K562 treated with DMSO at 1 percent for 48 hours (cell line): Measurements from ENCODE around the gene PINK1. TPM values are rescaled to one million over a fixed set of nuclear protein-coding genes. Genes with fewer than 3 reads are reported as not detected.

Experiments used
- total RNA-seq: library from RNA; unstranded; fragments of 300-600 nt; gene quantifications from 2 replicates; pipeline ENCODE4 v1.2.3, GENCODE V29; 2022; ENCODE audit warnings: low replicate concordance; ENCODE audit errors: extremely low read depth

Gene PINK1
- total RNA-seq: not detected in 2 replicates

GRCh38 chr1:20633190-20634064 lies at the start of gene PINK1:
Gene PINK1, plus strand, starts transcription at chr1:20633458. Its CDS starts 91 bp downstream, at chr1:20633549.

GRCh38 chr1:20588634-20589225 lies 44.5 kb upstream of the PINK1 start, which contains the start of gene CDA:
Gene CDA, plus strand, starts transcription at chr1:20589097. Its CDS starts 33 bp downstream, at chr1:20589130.

DNA sequence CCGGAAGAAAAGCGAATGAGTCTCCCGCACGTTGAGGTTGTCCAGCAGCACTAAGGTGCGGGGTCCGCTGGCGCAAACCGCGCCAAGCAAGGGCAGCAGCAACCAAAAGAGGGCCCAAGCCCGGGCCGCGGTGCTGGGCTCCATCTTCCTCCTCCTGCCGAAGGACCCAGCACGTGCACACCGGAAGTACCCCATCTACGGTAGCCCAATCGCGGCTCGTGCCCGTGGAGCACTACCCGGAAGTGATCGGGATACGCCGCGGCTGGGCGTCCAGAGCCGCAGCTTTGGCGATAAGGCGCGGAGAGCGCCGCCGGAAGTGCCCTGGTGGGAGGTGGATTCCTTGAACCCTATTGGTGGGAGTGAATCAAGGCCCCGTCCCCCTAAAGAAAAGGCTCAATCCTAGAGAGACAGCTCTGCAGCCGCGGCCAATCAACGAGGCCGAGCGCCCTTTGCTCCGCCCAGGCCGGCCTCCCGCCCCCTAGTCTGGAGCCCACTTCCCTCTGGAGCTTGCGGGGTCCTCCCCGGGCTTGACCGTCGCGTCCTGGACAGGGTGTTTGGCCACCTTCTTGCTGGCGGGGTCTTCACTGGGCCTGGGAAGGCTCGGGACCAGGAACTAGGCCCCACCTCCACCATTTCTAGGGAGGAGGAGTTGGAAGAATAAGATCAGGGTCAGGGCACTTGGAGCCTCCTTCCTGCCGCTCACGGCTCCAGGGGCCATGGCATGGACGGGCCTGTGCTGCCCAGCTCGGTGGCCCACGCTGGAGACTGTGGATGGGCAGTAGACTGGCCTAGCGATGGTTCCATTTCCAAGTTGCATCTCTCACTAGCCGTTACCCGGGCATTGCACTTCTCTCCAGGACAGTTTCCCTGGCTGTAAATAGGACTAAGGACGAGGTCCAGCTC lies 28.2 kb downstream of the PINK1 start, which contains the start of gene DDOST:
DDOST (minus strand) TSS at position 163 of the 903 bp plus-strand sequence; CDS start at position 144, 19 bp downstream.

Other genes starting within 250 kb of the PINK1 start
- gene CAMK2N1, start 147.2 kb upstream of the PINK1 start, total RNA-seq: not detected in 2 replicates
- not detected in 2 replicates for gene MUL1, start 125.3 kb upstream of the PINK1 start, total RNA-seq
- gene FAM43B, start 80.9 kb upstream of the PINK1 start, total RNA-seq: not detected in 2 replicates
- not detected in 2 replicates for gene CDA, start 44.4 kb upstream of the PINK1 start, total RNA-seq
- 274 TPM in 1 of 2 replicates, not detected in the other for gene DDOST, start 27.9 kb downstream of the PINK1 start, total RNA-seq
- gene KIF17, start 84.5 kb downstream of the PINK1 start, total RNA-seq: not detected in 2 replicates
- gene SH2D5, start 99.2 kb downstream of the PINK1 start, total RNA-seq: not detected in 2 replicates
- not detected in 2 replicates for gene HP1BP3, start 153.8 kb downstream of the PINK1 start, total RNA-seq